Measurements from ENCODE around the gene NASP. TPM values are rescaled to one million over a fixed set of nuclear protein-coding genes. Genes with fewer than 3 reads are reported as not detected.
A peak's percentile ranks its signal among the peaks of the same experiment; 100 is the strongest.

NASP gene
- total and polyA plus RNA-seq, 2 of the 13 experiments (the other 11 are each of a cell fraction or from before 2014, with no cell fraction given) = 132 to 256 TPM

- no peak for TF ChIP-seq SOX13 (IDR thresholded peaks at IDR 0.05)
- peak in 1 of 2 experiments; percentile 29; a peak in 1 of 4 replicates for TF ChIP-seq SOX13 (CRISPR knock-in tag; conservative IDR thresholded peaks at IDR 0.05 in 1 of 2, IDR thresholded peaks at IDR 0.05 in 1 of 2)
- peak; percentile 24; the same call in 1 of the 2 replicates for TF ChIP-seq LCORL (IDR thresholded peaks at IDR 0.05)
- peak; percentile 69; the same call in 1 of the 2 replicates for TF ChIP-seq LCORL (CRISPR knock-in tag; IDR thresholded peaks at IDR 0.05)
- TF ChIP-seq ADNP (CRISPR knock-in tag; IDR thresholded peaks at IDR 0.05) = no peak
- 0 out of 2 replicates have a peak, but pooled peaks have one; percentile 39 for TF ChIP-seq ZNF788 (CRISPR knock-in tag; IDR thresholded peaks at IDR 0.05; ENCODE audit: borderline replicate concordance)
- no peak for TF ChIP-seq NR2F6 (IDR thresholded peaks at IDR 0.05)
- TF ChIP-seq NR2F6 (CRISPR knock-in tag; IDR thresholded peaks at IDR 0.05) = peak; percentile 47; the same call in 1 of the 2 replicates
- no peak for TF ChIP-seq ZNF503 (CRISPR knock-in tag; IDR thresholded peaks at IDR 0.05)
- no peak for TF ChIP-seq ZNF678 (CRISPR knock-in tag; IDR thresholded peaks at IDR 0.05)
- TF ChIP-seq ZNF770 (CRISPR knock-in tag; IDR thresholded peaks at IDR 0.05) = 0 out of 2 replicates have a peak, but pooled peaks have one; percentile 35
- peak; percentile 40; the same call in 1 of the 2 replicates for TF ChIP-seq THRA (CRISPR knock-in tag; IDR thresholded peaks at IDR 0.05; ENCODE audit: borderline replicate concordance)
- no peak for TF ChIP-seq ZNF572 (CRISPR knock-in tag; IDR thresholded peaks at IDR 0.05)
- no peak for TF ChIP-seq EED (CRISPR knock-in tag; IDR thresholded peaks at IDR 0.05)
- no peak for TF ChIP-seq ELF4 (CRISPR knock-in tag; IDR thresholded peaks at IDR 0.05; ENCODE audit: borderline replicate concordance)
- 0 out of 2 replicates have a peak, but pooled peaks have one; percentile 31 for TF ChIP-seq REPIN1 (CRISPR knock-in tag; IDR thresholded peaks at IDR 0.05; ENCODE audit: borderline replicate concordance, low read depth)
- no peak for TF ChIP-seq ZNF816 (CRISPR knock-in tag; IDR thresholded peaks at IDR 0.05; ENCODE audit: borderline replicate concordance)
- TF ChIP-seq ASH2L (IDR thresholded peaks at IDR 0.05; ENCODE audit: insufficient read length, low read depth, low read length) = no peak
- TF ChIP-seq ZBTB42 (CRISPR knock-in tag; IDR thresholded peaks at IDR 0.05) = no peak
- no peak for TF ChIP-seq ZNF839 (CRISPR knock-in tag; IDR thresholded peaks at IDR 0.05; ENCODE audit: borderline replicate concordance)
- TF ChIP-seq ZNF484 (CRISPR knock-in tag; IDR thresholded peaks at IDR 0.05; ENCODE audit: borderline replicate concordance, low read depth) = no peak
- no peak for TF ChIP-seq PLSCR1 (CRISPR knock-in tag; IDR thresholded peaks at IDR 0.05; ENCODE audit: borderline replicate concordance)
- TF ChIP-seq ZNF75D (CRISPR knock-in tag; IDR thresholded peaks at IDR 0.05; ENCODE audit: borderline replicate concordance) = no peak
- TF ChIP-seq ZNF713 (CRISPR knock-in tag; IDR thresholded peaks at IDR 0.05) = no peak
Measured at GRCh38 chr1:45545553-45546310, 38.1 kb upstream of the NASP start (continued).

Measured in HepG2 (cell line).